GM19455 (cell line): ENCODE measurements around the gene XYLT2.

Experiments used
- ATAC-seq: cut with Tn5 transposase; IDR thresholded peaks from one replicate; pipeline ENCODE4 v1.9.1; 2021; ENCODE audit not compliant: unreplicated experiment

XYLT2 gene

DNA sequence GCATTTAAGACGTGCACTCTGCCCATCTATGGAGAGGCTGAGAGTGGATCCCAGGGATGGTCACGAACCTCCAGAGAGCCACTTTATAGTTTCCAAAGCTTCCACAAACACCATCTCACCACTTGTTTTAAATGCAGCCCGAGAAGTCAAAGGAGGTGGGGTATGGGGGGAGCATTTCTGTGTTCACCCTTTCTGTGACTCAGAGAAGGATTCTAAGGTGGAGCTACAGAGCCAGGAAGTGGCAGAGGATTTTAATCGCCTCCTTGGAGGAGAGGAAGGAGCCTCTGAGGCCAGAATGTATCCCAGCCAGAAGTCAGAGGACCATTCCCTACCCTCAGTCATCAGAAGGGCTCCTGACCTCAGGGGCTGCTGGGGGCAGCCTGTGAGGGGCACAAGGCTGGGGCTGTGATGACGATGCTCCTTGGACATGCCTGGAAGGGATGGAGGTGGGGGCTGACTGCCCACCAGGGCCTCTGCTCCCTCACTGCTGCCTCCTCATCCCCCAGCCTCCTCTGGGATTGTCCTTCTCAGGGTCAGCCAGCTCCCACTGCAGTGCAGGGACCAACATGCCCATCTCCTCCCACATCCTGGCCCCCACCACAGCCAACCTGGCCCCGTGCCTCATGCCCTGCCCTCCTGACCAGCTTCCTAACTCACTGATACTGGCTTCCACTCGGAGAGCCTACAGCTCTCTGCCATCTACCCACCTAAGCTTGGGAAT is 2.8 kb downstream of the XYLT2 start:
- no peak for ATAC-seq

DNA sequence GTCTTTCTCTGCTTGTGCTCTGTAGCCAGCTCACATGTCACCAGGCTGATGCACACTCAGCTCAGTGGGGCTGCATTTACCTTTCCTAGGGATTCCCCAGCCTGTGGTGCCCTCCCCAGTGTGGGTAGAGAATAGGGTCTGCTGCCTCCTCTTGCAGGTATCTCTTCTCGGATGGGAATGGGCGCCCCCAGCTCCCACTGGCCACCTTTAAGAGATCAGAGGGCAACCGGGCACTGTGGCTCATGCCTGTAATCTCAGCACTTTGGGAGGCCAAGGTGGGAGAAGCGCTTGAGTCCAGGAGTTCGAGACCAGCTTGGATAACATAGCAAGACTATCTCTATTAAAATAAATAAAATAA is 3.3 kb downstream of the XYLT2 start:
- no peak for ATAC-seq

DNA sequence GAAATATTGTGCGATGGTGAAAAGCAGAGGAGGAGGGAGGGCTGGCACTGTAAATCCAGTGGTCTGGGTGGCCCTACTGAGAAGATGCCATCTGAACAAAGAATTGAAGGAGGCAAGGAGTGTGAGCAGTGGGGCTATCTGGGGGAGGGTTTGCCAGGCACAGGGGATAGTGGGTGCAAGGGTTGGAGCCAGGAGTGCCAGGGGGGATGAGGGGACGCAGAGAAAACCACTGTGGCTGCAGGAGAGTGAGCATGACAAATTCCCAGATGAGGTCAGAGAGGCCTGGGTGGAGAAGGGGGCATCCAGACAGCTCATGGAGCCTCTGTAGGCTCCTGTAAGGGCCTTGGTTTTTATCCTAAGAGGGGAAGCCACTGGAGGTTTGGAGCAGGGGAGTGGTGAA is 4.8 kb downstream of the XYLT2 start:
- no peak for ATAC-seq

DNA sequence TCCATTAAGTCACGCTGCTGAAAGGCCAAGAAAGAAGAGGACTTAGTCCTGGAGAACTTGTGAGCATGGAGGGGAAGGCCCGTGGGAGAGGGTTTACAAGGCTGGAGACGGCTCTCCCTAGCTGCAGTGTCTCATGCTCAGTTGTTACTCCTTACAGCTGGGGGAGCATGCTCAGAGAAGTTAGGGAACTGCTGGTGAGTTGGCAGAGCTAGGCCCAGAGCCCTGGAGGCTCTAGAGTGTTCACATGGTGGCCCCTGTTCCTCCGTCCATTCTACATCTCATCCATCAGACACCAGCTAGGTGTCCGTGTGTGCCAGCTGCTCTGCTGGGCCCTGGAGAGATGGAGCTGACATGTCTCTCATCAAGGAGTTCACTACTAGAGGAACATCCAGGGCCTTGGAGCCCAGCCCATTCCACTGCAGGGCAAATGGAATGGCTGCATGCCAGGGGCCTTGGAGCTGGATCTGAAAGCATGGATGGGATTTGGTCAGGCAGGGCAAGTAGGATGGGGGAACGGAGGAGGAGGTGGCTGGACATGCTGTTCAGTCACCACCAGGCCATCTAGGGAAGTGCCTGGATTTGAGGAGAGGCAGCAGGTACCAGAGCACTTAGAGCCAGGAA is 6.3 kb downstream of the XYLT2 start:
- ATAC-seq = no peak

DNA sequence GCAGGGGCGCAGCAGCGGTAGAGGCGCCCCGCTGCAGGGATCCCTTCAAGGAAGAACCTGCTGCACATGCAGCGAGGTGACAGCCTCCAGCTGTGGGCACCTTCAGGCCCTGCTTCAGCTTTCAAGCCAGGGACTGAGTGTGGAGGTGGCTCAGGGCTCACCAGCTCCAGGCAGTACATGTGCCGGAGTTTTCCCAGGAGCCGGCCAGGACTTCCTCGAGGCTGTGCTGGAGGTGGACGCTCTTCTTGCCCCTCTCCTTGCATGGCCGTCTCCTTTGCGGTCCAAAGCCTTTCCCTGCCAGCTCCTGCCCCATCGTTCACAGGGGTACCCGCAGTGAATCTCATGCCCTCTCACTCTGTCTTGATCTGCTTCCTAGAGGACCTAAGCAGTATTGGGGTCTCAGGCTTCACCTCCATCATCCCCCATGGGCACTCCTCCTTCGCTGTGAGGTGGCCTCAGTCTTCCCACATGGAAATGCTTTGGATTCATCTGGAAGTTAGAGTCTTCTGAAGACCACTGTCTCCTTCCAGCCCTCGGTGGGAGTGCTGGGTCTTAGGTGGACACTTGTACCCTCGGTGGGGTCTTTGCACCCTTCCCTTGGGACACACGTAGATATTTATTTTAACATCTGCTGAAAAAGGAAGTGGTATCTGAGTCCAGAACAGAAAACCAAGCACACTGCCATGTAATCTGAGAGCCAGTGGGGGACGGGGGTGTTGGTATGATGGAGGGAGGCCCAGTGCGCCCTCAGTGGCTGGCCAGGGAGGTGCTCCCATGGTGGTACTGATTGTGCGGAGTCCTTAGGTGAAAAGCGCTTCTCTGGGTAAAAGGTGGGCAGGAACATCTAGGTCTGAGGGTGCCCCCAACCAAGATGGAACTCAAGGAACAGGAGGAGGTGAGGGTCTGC is 7.0 kb downstream of the XYLT2 start:
- no peak for ATAC-seq

DNA sequence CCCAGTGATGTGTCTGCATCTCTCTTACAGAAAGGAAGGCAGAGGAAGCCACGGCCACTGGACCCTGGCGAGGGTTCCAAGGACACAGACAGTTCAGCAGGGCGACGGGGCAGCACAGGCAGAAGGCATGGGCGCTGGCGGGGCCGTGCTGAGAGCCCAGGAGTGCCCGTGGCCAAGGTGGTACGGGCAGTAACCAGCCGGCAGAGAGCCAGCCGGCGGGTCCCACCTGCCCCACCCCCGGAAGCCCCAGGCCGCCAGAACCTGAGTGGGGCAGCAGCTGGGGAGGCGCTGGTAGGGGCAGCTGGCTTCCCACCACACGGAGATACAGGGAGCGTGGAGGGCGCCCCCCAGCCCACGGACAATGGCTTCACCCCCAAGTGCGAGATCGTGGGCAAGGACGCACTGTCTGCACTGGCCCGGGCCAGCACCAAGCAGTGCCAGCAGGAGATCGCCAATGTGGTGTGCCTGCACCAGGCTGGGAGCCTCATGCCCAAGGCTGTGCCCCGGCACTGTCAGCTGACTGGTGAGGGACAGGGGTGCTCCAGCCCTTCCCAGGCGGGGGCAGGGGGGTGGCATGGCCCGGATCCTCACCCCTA is 7.8 kb downstream of the XYLT2 start:
- ATAC-seq = no peak

DNA sequence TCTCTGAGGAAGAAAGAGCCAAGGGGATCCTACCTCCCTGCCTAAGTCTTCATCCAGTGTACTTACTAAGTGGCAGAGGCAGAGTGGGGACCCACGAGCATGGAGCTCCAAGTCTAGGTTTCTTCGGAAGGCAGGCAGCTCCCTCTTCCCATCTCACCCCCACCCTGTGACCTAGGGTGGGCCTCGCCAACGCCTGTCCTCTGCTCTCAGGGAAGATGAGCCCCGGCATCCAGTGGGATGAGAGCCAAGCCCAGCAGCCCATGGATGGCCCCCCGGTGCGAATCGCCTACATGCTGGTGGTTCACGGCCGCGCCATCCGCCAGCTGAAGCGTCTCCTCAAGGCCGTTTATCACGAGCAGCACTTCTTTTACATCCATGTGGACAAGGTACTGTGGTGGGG is 8.3 kb downstream of the XYLT2 start:
- no peak for ATAC-seq

DNA sequence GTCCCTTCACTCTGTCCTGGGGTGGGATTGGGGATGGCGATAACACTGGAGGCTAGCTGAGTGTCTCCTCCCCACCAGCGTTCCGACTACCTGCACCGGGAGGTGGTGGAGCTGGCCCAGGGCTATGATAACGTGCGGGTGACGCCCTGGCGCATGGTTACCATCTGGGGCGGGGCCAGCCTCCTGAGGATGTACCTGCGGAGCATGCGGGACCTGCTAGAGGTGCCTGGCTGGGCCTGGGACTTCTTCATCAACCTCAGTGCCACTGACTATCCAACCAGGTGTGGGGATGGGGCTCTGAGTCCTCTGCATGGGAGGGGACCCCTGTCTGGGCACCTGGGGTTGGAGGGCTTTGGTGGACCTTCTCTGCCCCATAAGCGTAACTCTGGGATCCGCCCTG is 8.8 kb downstream of the XYLT2 start:
- no peak for ATAC-seq

DNA sequence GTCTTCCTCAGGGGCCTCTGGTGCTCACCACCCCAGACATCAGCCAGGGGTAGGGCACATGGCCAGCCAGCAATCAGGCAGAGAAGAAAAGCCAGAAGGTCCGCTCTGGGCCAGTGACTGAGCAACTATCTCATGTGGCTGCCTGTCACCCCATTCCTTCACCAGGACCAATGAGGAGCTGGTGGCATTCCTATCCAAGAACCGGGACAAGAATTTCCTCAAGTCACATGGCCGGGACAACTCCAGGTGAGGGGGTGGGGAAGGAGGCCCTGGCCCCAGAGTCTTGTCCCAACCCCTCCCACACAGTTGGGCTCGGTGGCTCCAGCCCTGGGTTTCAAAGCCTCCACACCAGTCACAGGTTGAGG is 9.4 kb downstream of the XYLT2 start:
- ATAC-seq = no peak

DNA sequence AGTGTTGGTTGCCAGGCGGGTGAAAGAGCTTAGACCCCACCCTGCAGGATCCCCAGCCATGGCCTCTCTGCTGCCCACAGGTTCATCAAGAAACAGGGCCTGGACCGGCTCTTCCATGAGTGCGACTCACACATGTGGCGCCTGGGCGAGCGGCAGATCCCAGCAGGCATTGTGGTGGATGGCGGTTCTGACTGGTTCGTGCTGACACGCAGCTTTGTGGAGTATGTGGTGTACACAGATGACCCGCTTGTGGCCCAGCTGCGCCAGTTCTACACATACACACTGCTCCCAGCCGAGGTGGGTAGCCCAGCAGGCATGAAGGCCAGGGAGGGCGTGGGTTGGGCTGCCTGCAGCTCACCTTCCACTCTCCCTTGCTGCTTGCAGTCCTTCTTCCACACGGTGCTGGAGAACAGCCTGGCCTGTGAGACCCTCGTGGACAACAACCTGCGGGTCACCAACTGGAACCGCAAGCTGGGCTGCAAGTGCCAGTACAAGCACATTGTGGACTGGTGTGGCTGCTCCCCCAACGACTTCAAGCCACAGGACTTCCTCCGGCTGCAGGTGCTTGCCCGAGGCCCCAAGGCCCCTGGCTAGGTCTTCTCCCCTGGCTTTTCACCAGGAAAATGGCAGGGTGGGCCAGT is 9.9 kb downstream of the XYLT2 start:
- no peak for ATAC-seq

DNA sequence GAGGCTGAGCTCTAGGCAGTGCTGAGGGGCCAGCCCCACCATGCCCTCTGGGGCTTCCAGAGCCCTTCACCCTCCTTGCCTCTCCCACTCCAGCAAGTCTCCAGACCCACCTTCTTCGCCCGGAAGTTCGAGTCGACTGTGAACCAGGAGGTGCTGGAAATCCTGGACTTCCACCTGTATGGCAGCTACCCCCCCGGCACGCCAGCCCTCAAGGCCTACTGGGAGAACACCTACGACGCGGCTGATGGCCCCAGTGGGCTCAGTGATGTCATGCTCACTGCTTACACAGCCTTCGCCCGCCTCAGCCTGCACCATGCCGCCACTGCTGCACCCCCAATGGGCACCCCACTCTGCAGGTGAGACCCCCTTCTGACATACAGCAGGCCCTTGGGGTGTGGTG is 10.5 kb downstream of the XYLT2 start:
- ATAC-seq = no peak

DNA sequence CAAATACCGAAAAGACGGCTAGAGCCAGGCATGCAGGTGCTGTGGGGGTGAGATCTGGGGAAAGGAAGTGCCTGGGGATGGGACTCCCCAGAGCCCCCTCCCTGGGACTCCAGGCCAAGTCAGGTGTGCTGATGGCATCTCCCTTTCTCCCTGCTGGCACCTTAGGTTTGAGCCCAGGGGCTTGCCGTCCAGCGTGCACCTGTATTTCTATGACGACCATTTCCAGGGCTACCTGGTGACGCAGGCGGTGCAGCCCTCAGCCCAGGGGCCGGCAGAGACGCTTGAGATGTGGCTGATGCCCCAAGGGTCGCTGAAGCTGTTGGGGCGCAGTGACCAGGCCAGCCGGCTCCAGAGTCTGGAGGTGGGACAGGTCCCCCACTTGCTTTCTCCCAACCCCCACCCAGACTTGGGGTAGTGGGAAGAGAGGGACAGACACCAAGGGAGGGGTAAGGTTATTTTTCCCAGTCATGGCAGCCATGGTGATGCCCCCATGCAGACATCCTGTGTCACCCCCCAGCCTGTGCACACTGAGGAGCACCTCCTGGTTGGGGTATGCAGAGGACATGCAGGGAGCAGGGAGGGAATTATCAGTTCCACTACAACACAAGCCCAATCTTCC is 11.1 kb downstream of the XYLT2 start:
- no peak for ATAC-seq

DNA sequence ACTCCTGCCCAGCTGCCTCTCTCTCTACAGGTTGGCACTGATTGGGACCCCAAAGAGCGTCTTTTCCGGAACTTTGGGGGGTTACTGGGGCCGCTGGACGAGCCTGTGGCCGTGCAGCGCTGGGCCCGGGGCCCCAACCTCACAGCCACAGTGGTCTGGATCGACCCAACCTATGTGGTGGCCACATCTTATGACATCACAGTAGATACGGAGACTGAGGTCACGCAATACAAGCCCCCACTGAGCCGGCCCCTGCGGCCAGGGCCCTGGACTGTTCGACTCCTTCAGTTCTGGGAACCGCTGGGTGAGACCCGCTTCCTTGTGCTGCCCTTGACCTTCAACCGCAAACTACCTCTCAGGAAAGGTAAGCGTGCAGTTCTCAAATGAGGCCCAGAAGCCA is 12.3 kb downstream of the XYLT2 start:
- no peak for ATAC-seq

DNA sequence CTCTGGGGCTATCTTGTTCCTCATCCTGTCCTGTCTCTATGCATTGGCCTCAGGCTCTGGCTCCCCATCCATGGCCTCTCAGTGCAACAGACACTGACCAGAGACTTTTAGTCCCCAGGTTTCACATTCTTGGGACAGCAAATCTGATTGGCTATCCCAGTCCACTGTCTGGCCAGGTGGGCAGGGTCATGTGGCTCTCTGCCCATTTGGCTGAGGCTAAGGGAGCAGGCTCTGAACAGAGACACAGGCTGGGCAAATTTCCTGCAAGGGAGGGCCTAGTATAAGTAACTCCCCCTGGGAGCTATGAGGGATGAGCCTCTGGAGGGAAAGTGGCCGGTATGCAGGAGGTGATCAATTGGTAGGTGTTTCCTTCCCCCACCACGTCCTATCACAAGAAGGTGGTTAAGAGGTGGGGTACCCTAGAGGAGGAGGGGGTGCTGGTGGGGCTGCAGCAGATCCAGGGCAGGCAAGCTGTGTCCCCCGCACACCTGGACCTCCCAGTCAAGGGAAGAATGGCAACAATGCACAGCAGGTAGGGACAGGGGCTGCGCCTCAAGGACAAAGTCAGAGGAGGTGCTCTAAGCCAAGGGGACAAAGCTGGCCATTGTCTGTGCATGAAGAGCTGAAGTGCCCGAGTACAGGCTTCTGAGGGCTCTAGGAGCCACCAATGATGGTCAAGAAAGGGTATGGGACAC is 13.2 kb downstream of the XYLT2 start:
- no peak for ATAC-seq

DNA sequence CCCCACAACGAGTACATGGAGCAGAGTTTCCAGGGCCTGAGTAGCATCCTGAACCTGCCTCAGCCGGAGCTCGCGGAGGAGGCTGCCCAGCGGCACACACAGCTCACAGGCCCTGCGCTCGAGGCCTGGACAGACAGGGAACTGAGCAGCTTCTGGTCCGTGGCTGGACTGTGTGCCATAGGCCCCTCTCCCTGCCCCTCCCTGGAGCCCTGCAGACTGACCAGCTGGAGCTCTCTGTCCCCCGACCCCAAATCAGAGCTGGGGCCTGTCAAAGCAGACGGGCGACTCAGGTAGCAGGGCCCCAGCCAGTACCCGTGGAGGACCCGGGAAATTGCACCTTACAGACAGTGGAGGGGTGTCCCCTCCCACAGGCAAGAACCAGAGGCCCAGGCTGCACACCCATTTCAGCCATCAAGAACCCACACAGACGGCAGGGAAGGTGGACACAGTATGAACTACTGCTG is 14.1 kb downstream of the XYLT2 start:
- ATAC-seq = no peak

DNA sequence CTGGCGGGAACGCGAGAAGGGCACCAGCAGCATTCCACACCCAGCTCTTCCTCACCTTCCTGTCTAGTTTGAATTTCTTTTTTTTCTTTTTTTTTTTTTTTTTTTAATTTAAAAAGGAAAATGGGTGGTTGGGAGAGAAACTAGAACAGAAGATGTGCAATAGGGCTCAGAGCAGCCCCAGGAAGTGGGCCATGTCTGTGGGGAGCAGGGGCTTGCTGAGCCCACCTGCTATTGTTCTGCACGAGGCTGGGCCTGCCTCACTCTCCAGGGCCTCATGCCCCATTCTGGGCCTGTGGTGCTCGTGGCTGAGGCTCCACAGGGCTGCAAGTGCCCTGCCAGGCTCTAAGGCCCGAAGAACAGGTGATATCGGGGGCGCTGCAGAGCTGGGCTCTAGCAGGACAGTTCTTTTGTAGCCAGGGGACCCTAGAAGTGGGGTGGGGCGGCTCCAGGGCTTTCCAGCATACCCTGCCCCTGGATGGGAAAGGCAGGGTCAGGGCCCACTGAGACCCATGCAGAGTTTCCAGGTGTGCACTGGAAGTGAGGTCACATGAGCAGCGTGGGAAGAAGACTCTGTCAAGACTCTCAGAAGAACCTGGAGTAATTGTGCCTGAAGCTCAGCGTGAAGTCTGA is 14.7 kb downstream of the XYLT2 start:
- ATAC-seq = no peak

DNA sequence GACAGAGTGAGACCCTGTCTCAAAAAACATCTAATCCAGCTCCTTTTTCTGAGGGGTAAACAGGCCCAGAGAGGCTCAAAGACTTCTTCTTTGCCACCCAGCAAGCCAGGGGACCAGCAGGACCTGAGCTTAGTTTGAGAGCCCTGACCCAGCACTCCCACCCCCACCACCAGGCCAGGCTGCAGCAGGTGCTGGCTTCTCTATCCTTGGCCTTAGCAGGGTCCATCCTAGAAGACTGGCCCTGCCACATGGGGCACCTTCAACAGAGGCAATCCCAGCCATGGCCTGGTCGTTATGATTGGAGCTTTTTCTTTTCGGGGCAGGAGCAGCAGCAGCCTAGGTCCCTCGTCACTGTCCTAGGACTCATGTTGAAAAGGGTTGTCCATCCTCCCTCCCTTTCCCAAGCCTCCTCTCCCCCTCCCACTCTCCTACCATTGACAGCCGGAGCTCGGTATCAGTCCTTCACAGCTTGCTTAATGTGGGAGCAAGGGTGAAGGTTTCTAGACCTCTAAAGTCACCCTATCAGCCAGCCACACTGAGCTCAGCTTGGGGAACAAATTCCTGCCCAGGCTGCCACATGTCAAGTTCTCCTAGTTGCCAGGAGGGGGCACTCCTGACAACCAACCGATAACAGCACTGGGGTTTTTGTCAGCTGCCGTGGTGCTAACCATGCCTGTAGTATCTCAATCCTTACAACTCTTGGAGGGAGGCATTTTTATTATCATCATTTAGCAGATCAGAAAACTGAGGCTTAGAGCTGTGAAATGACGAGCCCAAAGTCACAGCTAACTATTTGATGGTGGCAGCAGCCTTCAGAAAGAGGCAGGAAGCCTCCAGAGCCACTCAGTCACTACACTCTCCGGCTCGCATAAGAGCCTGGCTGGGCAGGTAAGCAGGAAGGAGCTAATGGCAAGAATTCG is 15.9 kb downstream of the XYLT2 start:
- no peak for ATAC-seq

DNA sequence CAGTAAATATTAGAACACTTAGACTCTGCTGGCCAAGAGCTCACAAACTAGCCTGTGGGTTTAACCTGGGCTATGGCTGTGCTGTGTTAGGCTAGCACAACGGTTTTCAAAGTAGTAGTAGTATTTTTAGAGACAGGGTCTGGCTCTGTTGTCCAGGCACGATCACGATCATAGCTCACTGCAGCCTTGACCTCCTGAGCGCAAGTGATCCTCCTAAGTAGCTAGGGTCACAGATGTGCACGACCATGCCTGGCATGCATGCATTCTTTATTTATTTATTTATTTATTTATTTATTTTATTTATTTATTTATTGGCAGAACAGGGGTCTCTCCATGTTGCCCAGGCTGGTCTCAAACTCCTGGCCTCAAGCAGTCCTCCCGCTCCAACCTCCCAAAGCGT is 16.7 kb downstream of the XYLT2 start:
- ATAC-seq = no peak
